Glutamatergic neuron (in vitro differentiated cells): ENCODE results near the gene PTPRM. TPM values are rescaled to one million over a fixed set of nuclear protein-coding genes. Genes with fewer than 3 reads are reported as not detected.
A peak's percentile ranks its signal among the peaks of the same experiment; 100 is the strongest.

Experiments
- DNase-seq: peaks from one replicate; pipeline ENCODE4 v3.0.0; 2022
- H3K27ac Mint-ChIP-seq: one replicate; pipeline ENCODE4 v1.8.0; 2020; ENCODE audit warnings: mild to moderate bottlenecking, mixed read lengths, inconsistent platforms; ENCODE audit not compliant: unreplicated experiment
- H3K27me3 Mint-ChIP-seq: one replicate; pipeline ENCODE4 v1.8.0; 2020; ENCODE audit warnings: mild to moderate bottlenecking, moderate library complexity, mixed read lengths, inconsistent platforms; ENCODE audit not compliant: unreplicated experiment
- H3K36me3 Mint-ChIP-seq: one replicate; pipeline ENCODE4 v1.8.0; 2020; ENCODE audit warnings: mild to moderate bottlenecking, mixed read lengths, inconsistent platforms; ENCODE audit not compliant: unreplicated experiment
- H3K4me1 Mint-ChIP-seq: one replicate; pipeline ENCODE4 v1.8.0; 2020; ENCODE audit warnings: mild to moderate bottlenecking, low read depth, mixed read lengths, inconsistent platforms; ENCODE audit not compliant: unreplicated experiment
- H3K4me3 Mint-ChIP-seq: one replicate; pipeline ENCODE4 v1.8.0; 2020; ENCODE audit warnings: mild to moderate bottlenecking, mixed read lengths, inconsistent platforms; ENCODE audit not compliant: unreplicated experiment
- H3K9me3 Mint-ChIP-seq: one replicate; pipeline ENCODE4 v1.8.0; 2020; ENCODE audit warnings: mild to moderate bottlenecking, moderate library complexity, mixed read lengths, inconsistent platforms; ENCODE audit not compliant: unreplicated experiment
- total RNA-seq: library from RNA; stranded (reverse); fragmentation: NEBNext Ultra II Directional; extraction: Animal tissue kit (Norgen Biotek cat#: 25700); gene quantifications from one replicate; pipeline ENCODE4 v1.2.1, GENCODE V29; 2021; ENCODE audit not compliant: unreplicated experiment
- TF ChIP-seq, protein P1 (sequence below): fragments of 200-600 bp; sonication (generic); IDR thresholded peaks from one replicate; pipeline ENCODE4 v1.5.0; 2021; ENCODE audit not compliant: partially characterized antibody, unreplicated experiment

PTPRM gene
- total RNA-seq, 1 donor from 2014 or later, result 23.9 TPM

GRCh38 chr18:8333961-8334360, 766.8 kb downstream of the PTPRM start:
- no peaks in the 10 kb centered on the region for H3K9me3 Mint-ChIP-seq
- TF ChIP-seq, protein P1, sequence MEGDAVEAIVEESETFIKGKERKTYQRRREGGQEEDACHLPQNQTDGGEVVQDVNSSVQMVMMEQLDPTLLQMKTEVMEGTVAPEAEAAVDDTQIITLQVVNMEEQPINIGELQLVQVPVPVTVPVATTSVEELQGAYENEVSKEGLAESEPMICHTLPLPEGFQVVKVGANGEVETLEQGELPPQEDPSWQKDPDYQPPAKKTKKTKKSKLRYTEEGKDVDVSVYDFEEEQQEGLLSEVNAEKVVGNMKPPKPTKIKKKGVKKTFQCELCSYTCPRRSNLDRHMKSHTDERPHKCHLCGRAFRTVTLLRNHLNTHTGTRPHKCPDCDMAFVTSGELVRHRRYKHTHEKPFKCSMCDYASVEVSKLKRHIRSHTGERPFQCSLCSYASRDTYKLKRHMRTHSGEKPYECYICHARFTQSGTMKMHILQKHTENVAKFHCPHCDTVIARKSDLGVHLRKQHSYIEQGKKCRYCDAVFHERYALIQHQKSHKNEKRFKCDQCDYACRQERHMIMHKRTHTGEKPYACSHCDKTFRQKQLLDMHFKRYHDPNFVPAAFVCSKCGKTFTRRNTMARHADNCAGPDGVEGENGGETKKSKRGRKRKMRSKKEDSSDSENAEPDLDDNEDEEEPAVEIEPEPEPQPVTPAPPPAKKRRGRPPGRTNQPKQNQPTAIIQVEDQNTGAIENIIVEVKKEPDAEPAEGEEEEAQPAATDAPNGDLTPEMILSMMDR, result no peak
- DNase-seq, result no peak
- peaks cover 6% of the 10 kb centered on the region for H3K27me3 Mint-ChIP-seq
- peaks cover 6% of the 10 kb centered on the region for H3K4me1 Mint-ChIP-seq
- no peaks in the 10 kb centered on the region for H3K36me3 Mint-ChIP-seq
- H3K4me3 Mint-ChIP-seq, result no peak overlapping the region
- no peak overlapping the region for H3K27ac Mint-ChIP-seq

GRCh38 chr18:8337211-8337610, 770.1 kb downstream of the PTPRM start:
- Mint-ChIP-seq H3K4me1 (peaks cover 6% of the 10 kb centered on the region), H3K4me3 (no peak overlapping the region), H3K9me3 (peaks cover 3% of the 10 kb centered on the region), H3K27me3 (peaks cover 1% of the 10 kb centered on the region), H3K36me3 (no peaks in the 10 kb centered on the region), H3K27ac (no peak overlapping the region)
- DNase-seq, result no peak
- TF ChIP-seq, protein P1, result no peak

GRCh38 chr18:8339210-8339609, 772.1 kb downstream of the PTPRM start:
- H3K36me3 Mint-ChIP-seq, result no peaks in the 10 kb centered on the region
- TF ChIP-seq, protein P1, result no peak
- H3K27me3 Mint-ChIP-seq, result no peaks in the 10 kb centered on the region
- no peak overlapping the region for H3K27ac Mint-ChIP-seq
- H3K9me3 Mint-ChIP-seq, result peaks cover 3% of the 10 kb centered on the region
- H3K4me3 Mint-ChIP-seq, result no peak overlapping the region
- H3K4me1 Mint-ChIP-seq, result peaks cover 12% of the 10 kb centered on the region
- no peak for DNase-seq

GRCh38 chr18:8339952-8340351, 772.8 kb downstream of the PTPRM start:
- no peak for DNase-seq
- Mint-ChIP-seq H3K4me3 (no peak overlapping the region), H3K27ac (no peak overlapping the region), H3K36me3 (no peaks in the 10 kb centered on the region), H3K4me1 (peaks cover 12% of the 10 kb centered on the region), H3K9me3 (peaks cover 3% of the 10 kb centered on the region), H3K27me3 (no peaks in the 10 kb centered on the region)
- TF ChIP-seq, protein P1, result no peak

DNA sequence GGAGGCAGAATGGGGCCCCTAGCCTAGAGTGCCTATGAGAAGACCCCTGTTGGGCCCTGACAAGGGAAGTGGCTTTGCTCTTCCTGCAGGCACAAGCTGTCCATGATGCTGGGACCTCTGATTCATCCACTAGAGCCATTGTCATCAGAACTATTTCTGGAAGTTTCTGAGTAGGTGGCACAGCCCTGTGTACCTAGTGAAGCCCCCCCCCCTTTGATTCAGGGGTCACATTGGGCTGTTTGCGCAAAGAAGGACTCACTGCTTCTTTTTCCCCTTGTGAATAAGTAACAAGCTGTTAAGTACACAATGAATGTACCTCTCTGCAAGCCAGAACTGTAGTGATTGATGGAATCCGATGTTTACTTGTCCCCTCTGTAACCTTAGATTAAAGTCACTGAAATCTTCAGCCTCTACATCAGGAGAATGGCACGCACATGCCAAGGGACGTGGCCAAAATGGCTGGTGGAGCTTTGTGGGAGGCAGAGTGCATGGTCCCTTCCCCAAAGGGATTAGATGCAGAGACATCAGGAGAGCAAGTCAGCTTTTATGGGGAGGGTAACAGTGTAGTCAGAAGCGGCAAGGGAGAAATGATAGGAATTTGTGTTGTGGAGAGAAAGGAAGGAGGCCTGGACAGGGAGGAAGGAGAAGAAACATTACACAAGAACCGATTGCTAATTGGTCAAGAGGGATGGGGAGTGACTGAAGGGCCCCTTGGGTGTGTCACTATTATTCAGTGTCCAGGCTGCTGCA, 774.5 kb downstream of the PTPRM start:
- no peak for DNase-seq
- H3K27ac Mint-ChIP-seq, result peak overlapping the region; percentile 36
- peaks cover 3% of the 10 kb centered on the region for H3K9me3 Mint-ChIP-seq
- no peaks in the 10 kb centered on the region for H3K36me3 Mint-ChIP-seq
- H3K27me3 Mint-ChIP-seq, result no peaks in the 10 kb centered on the region
- no peak overlapping the region for H3K4me3 Mint-ChIP-seq
- TF ChIP-seq, protein P1, result no peak
- H3K4me1 Mint-ChIP-seq, result peaks cover 13% of the 10 kb centered on the region
